Measurements from ENCODE around the gene PIK3C2G.
A peak's percentile ranks its signal among the peaks of the same experiment; 100 is the strongest.

PIK3C2G gene

GRCh38 chr12:18629916-18630315 is 368.6 kb downstream of the PIK3C2G start:
- TF ChIP-seq CTCF (conservative IDR thresholded peaks at IDR 0.05; ENCODE audit: low read depth, low read length) = no peak
- DNase-seq (ENCODE audit: low read depth) = no peak
- H3K4me3 ChIP-seq (ENCODE audit: low read depth, low read length) = no peak overlapping the region

DNA sequence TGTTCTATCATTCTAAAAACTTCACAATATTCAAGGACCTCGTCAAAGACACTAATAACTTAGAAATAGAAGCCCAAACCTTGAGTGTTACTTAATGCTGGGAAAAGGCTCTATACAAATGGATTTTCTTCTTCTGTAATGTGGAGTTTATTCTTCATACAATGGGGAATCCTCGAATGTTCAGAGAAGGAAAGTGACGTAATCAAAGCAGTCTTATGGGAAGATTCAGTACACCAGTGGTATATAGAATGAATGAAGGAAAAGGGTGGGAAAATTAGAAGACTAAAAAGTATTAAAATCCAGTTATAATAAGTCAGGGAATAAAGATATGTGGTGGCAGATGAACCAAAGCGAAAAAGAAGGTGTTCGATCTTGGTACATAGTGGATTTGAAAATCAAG is 370.0 kb downstream of the PIK3C2G start:
- no peak for DNase-seq (ENCODE audit: low read depth)
- TF ChIP-seq CTCF (conservative IDR thresholded peaks at IDR 0.05; ENCODE audit: low read depth, low read length) = no peak
- no peak overlapping the region for H3K4me3 ChIP-seq (ENCODE audit: low read depth, low read length)

GRCh38 chr12:18632848-18633247 is 371.5 kb downstream of the PIK3C2G start:
- TF ChIP-seq CTCF (conservative IDR thresholded peaks at IDR 0.05; ENCODE audit: low read depth, low read length) = no peak
- no peak for DNase-seq (ENCODE audit: low read depth)
- H3K4me3 ChIP-seq (ENCODE audit: low read depth, low read length) = no peak overlapping the region

DNA sequence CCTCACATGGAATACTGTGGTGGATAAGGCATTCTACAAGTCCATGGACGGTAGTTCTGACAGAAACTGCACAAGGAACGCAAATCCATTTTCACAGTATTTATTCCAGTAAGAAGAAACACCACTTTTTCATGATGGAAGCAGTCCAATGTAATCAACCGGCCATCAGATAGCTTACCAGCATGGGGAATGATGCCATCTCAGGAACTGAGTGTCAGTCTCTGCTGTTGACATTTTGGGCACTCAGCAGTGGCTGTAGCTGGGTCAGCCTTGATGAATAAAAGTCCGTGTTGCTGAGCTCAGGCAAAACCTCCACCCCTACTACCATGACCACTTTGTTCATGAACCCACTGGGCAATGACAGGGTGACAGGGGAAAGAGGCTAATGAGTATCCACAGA is 373.1 kb downstream of the PIK3C2G start:
- TF ChIP-seq CTCF (conservative IDR thresholded peaks at IDR 0.05; ENCODE audit: low read depth, low read length) = no peak
- no peak overlapping the region for H3K4me3 ChIP-seq (ENCODE audit: low read depth, low read length)

GRCh38 chr12:18640321-18640955 is 379.1 kb downstream of the PIK3C2G start:
- H3K4me3 ChIP-seq (ENCODE audit: low read depth, low read length) = no peak overlapping the region
- no peak for TF ChIP-seq CTCF (conservative IDR thresholded peaks at IDR 0.05; ENCODE audit: low read depth, low read length)
- DNase-seq (ENCODE audit: low read depth) = no peak

More for the DNA sequence above, 373.1 kb downstream of the PIK3C2G start:
- DNase-seq (ENCODE audit: low read depth) = no peak

DNA sequence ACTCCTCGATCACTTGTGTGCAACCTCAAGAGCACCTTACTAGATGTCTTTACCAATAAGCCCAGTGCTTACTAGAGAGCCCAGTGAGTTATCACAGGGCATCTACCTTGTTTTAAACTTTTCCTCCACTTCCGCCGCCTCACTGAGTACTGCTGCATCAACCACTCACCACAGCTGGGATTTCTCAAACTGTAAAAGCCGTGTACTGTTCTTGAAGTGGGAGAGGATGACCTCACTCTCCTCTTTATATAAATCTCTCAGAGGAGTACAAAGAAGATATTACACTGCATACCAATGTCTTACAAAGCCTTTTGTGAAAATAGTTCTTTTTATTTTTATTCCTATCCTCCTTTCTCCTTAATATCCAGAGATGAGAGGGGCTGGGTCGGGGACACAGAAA is 382.4 kb downstream of the PIK3C2G start:
- no peak for TF ChIP-seq CTCF (conservative IDR thresholded peaks at IDR 0.05; ENCODE audit: low read depth, low read length)
- peak; percentile 77 for DNase-seq (ENCODE audit: low read depth)

GRCh38 chr12:18644564-18644963 is 383.2 kb downstream of the PIK3C2G start:
- no peak for TF ChIP-seq CTCF (conservative IDR thresholded peaks at IDR 0.05; ENCODE audit: low read depth, low read length)
- no peak for DNase-seq (ENCODE audit: low read depth)
- H3K4me3 ChIP-seq (ENCODE audit: low read depth, low read length) = no peak overlapping the region

More for the DNA sequence above, 382.4 kb downstream of the PIK3C2G start:
- no peak overlapping the region for H3K4me3 ChIP-seq (ENCODE audit: low read depth, low read length)

Data from choroid plexus epithelial cell (primary cell).